Prostate gland (tissue), 2 donors: Measurements from ENCODE around the gene PXT1.

ENCODE experiments used
- CTCF ChIP-seq, 4 experiments: fragments of 200-600 bp in 2 of 4; fragments of 450-650 bp in 2 of 4; sonication (generic) in 2 of 4; IDR thresholded peaks; 1 replicate in 3 of 4; 2 replicates in 1 of 4; pipeline ENCODE4 v1.5.1; 2016 to 2019; ENCODE audit warnings: antibody characterized with exemption in 4 of 4, mild to moderate bottlenecking in 2 of 4, moderate library complexity in 2 of 4
- POLR2A ChIP-seq: fragments of 450-650 bp; IDR thresholded peaks from one replicate; pipeline ENCODE4 v1.6.1; 2016; ENCODE audit warnings: antibody characterized with exemption, mild to moderate bottlenecking

DNA sequence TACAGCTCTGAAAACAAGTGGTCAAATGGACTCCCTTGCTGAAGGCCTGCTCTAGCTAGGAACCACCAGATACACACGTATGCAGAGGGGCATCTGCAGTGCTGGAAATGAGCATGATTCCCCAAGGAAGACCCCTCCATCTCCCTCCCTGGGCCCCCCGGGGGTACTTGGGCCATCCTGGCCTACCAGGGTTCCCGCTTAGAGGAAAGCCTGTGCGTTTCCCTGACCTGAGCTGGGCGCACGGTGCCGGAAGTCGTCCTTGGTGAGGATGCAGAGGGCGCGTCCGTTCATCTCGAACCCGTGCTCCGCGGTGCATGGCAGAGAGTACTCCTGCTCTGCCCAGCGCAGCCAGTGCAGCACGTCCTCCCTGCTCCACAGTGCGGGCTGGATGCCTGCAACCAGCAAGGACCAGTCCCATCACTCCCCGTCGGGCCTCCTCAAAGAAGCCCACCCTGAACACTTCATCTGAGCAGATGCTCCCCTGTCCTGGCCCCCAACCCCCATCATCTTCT, 67.0 kb downstream of the PXT1 start:
- TF ChIP-seq CTCF (IDR thresholded peaks at IDR 0.05) (no peak), POLR2A (no peak)
